Measurements from ENCODE around the gene NEDD9.

The NEDD9 gene

DNA sequence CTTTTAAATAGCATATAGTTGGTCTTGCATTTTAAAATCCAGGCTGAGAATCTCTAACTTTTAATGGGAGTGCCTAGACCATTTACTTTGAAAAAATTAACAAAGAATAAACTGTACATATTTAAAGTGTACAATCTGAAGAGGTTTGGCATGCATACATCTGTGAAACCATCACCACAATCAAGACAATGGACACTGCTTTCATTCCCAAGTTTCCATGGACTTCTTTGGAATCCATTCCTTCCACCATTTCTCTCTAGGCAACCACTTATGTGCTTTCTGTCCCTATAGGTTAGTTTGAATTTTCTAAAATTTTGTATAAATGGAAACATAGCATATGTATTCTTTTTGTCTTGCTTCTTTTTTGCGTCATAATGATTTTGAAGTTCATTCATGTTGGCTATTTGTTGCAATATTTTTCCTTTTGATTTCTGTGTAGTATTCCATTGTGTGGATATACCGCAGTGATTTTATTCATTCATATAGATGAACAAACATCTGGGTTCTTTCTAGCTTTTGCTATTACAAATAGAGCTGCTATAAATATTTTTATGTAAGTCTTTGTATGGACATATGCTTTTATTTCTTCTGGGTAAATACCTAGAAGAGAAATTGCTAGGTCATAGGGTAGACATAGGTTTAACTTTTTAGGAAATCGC lies 50.9 kb downstream of the NEDD9 start:
- no peak for DNase-seq (ENCODE audit: low read depth in 2 of 3, low spot score in 1 of 3)

DNA sequence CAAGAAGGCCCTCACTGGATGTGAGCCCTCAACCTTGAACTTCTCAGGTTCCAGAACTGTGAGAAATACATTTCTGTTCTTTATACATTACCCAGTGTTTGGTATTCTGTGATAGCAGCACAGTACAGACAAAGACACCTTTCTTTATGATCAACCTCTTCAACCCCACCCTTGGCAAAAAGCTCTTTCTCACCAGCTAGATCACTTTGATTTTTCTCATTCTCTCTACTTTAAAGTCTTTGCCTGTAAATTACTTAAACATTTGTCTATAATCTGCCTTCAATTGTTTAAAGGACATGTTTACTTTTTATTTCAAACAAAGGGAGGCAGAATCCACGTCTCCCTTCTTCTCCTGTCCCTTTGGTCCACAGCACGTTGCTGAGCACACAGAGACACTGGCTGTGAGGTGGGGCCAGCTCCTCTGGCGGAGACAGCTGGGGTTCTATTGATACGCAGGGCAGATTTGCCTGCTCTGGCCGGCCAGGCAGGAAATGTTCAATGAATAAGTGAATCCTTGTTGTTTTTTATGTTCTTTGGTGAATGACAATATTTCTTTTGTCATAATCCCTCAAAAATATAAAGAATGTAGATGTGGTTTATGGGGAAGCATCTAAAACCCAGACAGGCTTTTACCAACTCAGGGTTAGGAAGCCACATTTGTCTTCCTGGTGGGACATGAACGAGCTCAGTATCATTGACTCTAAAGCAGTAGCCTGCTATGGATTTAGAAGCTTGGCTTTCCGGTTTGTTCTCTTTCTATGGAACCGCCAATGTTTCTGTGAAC lies 52.9 kb downstream of the NEDD9 start:
- DNase-seq (ENCODE audit: low read depth in 2 of 3, low spot score in 1 of 3) = no peak

DNA sequence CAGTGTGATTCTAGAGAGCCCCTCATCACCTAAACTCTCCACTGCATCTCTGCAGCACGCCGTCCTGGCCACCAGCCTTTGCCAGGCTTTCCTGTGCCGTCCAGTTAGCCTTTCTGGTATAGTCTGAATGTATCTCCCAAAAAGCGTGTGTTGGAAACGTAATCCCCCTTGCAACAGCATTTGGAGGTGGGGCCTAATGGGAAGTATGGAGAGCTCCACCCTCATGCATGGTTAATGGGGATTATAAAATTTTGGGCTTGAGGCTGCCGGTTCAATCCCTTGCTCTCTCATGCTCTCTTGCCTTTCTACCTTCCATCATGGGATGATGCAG lies 53.4 kb downstream of the NEDD9 start:
- DNase-seq (ENCODE audit: low read depth in 2 of 3, low spot score in 1 of 3) = no peak

DNA sequence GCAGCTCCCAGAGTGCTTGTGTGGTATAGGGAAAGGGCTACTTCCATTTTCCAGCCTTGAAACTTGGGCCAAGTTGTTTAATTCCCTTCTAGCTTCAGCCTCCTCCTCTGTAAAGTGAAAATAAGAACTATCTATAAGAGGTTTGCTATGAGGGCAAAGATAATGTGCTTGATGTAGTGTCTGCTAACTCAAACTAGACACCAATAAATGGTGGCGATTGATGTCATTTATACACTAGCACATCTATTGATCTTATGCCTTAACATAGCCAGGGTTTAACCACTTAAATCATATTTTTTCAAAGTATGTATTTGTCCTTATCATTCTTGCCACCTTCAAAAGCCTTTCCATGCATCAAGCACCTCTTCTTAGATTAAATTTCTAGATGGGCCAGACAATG lies 55.2 kb downstream of the NEDD9 start:
- DNase-seq (ENCODE audit: low read depth in 2 of 3, low spot score in 1 of 3) = no peak

DNA sequence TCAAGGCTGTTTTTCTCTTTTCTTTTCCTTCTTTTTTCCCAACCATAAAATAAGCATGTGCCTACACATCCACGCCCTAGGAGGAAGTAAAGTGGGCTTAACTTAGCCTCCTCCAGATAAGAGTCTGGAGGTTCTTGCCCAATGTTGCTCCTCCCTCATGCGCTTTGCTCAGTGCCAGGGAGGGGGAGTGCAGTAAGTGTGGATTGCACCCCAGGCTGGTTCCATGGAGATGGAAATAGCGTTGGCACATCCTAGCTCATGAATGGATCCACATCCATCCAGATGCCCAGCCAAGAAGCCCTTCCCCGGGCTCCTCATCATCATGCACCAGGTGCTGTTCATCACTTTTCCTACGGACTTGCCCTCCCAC lies 58.2 kb downstream of the NEDD9 start:
- DNase-seq (ENCODE audit: low read depth in 2 of 3, low spot score in 1 of 3) = no peak

DNA sequence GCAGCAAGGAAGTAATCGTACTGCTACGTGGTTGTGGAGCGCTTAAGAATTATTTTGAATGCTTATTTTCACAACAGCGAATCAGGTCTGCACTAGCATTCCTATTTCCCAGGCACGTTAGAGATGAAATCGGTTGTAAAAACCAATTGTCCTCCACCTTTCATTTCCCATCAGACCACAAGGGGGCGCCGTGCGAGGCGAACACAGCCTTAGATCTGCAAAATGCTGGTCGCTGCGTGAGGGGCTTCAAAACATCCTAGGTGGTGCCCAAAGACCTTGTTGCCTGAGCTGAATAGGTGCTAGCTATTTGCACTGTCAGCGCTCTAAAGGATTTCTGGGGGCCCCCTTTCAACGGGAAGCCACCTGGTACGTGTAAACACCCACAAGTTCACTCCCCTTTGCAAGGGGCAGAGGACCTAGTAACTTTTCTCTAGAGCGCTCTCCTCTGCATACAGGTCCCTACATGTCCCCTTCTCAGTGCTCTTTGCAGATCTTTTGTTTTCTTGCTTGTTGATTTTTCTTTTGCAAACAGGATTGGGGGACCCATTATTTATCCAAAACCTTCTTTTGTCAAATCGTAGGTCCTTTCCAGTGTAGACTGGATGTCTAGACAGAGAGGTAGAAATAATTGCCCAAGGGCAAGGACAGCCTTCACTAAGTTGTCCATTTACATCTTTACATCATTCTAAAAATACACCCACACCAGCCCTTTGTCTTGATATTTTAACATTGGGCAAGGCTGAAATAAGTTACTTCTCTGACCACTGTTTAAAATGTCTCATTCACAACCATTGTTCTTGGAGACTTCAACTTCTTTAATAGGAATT lies 59.8 kb downstream of the NEDD9 start:
- DNase-seq (ENCODE audit: low read depth in 2 of 3, low spot score in 1 of 3) = peak; percentile 48 to 73 (median 65)

DNA sequence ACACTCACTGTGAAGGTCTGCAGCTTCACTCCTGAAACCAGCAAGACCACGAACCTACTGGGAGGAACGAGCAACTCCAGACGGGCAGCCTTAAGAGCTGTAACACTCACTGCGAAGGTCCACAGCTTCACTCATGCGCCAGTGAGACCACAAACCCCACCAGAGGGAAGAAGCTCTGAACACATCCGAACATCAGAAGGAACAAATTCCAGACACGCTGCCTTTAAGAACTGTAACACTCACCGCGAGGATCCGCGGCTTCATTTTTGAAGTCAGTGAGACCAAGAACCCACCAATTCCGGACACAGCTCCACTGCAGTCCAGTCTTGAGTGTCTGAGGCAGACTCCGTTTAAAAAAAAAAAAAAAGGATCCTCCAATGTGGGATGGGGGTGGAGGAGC lies 60.5 kb downstream of the NEDD9 start:
- DNase-seq (ENCODE audit: low read depth in 2 of 3, low spot score in 1 of 3) = no peak

DNA sequence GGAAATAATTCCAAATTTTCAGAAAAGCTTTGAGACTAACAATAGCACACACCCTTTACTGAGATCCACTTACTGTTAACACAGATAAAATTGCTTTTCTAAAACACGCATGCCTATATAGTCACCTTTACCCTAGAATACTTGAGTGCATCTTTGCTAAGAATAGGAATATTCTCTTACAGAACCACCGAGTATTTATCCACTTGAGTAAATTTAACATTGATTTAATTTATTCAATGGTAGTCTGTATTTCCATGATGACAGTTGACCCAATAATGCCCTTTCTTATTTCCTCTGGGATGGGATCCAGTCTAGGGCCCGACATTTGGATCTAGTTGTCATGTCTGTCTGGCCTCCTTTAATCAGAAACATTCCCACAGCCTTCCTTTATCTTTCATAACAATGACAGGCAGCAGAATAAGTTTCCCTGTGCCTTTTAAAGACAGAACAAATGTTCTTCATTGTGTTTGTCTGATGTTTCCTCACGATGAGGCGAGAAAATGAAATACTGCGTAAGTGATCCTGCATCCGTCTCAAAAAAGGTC lies 64.3 kb downstream of the NEDD9 start:
- no peak for DNase-seq (ENCODE audit: low read depth in 2 of 3, low spot score in 1 of 3)

DNA sequence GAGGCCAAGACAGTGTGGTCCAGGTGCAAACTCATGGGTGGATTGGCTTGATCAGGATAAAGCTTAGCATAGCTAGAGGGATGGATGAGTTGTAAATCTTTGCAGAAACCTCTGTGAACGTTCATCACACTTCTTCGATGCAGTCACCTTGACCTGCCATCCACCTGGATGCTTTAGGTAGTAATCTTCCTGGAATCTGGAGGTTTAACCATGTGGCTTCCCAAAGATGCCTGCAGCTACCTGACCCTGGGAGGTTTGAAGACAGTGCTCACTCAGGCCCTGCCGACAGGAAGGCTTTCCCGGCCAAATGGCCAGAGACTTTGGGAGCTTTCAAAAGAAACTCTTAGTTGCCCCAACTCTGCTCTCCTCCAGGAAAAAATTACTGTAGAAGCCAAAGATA lies 65.5 kb downstream of the NEDD9 start:
- DNase-seq (ENCODE audit: low read depth in 2 of 3, low spot score in 1 of 3) = no peak

DNA sequence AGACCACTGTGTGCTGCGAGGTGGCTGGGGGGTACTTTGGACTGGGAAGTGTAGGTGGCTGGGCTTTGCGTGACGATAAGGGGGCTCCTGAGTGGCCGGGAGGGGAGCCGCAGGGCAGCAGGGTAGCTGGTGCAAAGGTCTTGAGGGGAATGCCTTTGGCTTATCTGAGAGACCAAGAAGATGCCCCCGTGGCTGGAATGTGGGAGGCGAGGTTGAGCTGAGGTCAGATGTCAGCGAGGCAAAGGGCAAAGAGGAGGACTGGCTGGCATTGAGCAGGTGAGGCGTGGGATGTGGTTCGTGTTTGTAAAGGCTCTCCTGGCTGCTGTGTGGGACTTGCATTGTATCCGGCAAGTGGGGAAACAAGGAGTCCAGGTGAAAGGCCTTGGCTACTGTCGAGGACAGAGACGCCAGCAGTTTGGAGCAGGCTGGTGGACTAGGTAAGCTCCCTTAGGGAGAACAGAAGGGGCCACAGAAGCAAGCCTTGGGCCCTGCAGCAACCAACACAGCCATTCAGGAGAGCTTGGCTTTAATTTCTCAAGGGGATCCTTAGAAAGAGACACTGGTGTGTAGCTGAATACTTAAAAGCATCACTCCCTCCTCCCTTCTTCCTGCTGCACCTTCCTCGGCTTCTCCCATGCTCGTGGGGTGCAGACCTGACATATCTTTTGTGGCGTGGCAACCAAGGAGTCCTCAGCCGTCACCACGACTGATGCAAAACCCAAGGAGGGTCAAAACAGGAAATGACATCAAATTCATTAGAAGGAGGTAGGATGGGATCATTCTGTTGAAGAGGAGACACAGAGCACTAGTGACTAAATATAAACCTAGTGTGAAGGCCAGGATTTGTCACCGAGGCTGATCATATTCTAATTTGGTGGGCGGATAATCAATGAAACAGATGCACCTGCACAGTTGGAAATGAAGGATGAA lies 67.5 kb downstream of the NEDD9 start:
- no peak for DNase-seq (ENCODE audit: low read depth in 2 of 3, low spot score in 1 of 3)

DNA sequence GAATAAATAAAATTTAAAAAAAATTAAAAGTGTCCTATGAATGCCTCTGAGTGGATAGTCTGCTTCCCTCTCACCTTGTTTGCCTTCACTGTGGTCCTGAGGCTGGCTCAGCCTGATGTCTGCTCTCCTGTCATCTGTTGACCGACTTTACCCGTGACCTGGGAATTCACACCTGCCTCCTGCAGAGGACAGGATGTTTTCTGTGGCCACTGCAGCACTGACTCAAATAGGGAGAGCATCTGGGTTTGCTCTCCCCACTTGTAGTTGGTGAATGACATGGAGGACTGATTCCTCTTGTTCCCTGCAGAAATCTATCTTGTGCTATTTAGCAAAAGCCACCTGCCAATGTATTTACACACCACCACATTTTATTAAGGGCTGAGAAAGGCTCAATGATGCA lies 68.5 kb downstream of the NEDD9 start:
- DNase-seq (ENCODE audit: low read depth in 2 of 3, low spot score in 1 of 3) = no peak

DNA sequence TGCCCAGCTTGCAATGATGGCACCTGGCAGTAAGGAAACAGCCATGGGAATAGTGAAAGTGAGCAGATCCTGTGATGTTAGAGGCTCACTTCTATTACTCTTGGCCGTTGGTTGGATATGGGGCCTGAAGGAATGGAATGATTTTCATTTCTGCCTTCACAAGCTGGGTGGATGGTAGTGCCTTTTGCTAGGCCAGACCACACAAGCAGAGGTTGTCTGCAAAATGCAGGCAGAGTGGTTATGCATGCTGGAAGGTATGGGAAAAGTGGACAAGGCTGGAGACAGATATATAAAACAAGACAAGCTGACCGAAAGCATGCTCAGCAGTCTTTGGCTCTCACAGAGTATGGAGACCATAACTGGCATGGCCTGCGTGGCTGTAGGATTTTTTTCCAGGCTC lies 70.2 kb downstream of the NEDD9 start:
- no peak for DNase-seq (ENCODE audit: low read depth in 2 of 3, low spot score in 1 of 3)

DNA sequence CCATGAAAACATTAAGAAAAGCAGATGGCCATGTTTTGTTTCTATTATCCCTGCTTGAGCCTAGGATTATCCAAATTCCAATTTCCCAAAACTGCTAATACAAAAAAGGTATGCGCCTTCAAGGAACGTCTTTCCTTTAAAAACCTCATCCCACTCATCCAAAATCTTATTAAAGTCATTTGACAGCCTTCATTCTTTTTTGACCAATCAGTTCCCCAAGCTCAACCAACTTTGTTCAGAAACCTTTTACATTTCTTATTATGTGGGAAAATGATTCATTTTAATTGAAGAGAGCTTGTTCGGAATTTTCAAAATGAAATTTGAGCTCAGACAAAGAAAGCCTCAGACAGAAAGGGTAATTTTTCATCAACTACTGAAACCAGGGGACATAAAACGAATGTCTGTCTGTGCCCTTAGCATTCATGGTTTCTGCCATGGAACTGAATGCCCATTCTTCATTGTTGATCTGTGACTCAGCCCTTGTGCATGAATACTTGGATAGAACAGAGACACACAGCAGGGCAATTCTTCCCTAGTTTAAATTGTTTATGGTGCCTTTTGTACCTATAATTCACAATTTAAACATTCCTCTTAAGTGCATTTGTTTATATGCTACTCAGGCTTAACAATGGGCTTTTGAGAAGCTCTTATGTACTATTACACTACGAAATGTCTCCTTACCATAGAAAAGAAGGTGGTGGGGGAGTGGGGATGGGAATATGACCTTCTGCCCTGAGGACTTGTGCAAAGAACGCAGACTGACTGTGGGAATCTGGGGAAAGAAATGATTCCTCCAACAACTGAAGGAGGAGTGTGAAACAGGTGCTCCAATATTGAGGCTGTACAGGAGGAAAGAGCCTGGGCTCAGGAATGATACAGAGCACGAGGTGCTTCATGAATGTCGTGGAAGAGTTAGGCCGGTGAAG lies 71.2 kb downstream of the NEDD9 start:
- no peak for DNase-seq (ENCODE audit: low read depth in 2 of 3, low spot score in 1 of 3)

DNA sequence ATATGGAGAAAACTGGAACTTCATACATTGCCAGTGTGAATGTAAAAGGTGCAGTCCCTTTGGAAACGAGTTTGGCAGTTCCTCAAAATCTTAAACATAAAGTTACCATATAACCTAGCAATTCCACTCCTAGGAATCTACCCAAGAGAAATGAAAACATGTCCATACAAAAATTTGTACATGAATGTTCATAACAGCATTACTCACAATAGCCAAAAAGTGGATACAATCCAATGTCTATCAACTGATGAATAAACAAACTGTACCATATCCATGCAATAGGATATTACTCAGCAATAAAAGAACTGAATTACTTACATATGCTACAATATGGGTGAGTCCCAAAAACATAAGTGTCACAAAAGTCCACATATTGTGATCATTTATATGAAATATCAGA lies 72.3 kb downstream of the NEDD9 start:
- DNase-seq (ENCODE audit: low read depth in 2 of 3, low spot score in 1 of 3) = no peak

DNA sequence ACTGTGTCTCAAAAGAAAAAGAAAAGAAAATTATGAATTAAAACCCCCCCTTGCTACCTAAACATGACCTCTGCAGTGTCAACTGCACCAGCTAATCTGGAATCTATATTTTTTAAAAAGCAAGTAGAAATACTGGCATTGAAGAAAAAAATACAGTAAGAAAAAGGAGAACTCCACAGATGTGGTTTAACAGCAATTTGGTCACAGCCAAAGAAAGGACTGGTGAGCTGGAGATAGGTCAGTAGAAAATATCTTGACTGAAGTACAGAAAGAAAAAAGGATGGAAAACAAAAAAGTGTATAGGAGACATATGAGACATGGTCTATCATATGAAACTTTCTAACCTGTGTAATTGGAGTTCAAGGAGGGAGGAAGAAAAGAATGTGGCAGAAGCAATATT lies 76.9 kb downstream of the NEDD9 start:
- DNase-seq (ENCODE audit: low read depth in 2 of 3, low spot score in 1 of 3) = no peak

DNA sequence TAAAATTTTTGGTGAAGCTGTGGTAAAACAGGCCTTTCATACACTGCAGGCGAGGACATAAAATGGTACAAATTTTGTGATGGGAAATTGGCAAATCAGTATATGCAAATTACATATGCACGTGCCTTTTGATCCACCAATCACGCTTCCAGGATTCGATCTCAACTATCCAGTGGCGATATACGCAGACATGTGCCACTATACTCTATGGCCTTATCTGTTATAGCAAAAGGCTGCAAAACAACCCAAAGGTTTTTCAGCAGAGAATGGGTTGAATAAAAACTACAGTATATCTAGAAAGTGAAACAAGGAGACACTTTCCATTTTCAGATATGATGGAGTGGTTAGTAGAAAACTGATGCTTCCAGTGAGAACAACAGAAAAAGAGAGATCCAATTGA lies 79.0 kb downstream of the NEDD9 start:
- DNase-seq (ENCODE audit: low read depth in 2 of 3, low spot score in 1 of 3) = no peak

DNA sequence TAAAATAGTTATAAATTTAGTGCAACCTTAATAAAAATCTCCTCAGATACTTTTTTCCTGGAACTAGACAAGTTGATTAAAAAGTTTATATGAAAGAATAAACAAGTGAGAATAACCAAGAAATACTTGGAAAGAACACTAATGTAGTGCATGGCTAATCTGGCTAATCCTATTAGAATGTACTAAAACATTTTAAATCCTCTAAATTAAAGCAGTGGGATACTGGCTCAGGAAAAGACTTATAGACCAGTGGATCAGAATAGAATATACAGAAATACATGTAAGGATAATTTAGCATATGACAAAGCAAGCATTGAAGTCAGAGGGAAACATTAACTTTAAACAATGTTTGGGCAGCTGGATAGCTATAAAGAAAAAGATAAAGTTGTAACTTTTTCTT lies 79.9 kb downstream of the NEDD9 start:
- no peak for DNase-seq (ENCODE audit: low read depth in 2 of 3, low spot score in 1 of 3)

DNA sequence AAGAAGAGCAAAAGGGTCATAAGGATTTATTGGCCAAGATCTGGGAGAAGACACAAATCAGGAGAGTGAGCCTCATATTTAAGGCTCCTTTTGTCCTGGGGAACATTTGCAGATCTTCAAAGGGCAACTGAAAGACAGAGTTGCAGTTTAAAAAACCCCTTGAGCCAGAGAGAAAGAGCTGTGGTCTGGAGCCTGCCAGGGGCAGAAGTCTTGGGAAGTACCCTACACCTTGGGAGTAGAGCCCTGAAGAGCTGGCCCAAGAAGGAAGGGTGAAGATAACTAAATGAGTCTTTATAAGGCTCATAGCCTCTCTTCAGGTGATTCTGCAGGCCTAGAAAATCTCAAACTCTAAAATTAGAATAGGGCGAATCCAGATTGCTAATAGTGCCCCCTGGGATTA lies 81.0 kb downstream of the NEDD9 start:
- DNase-seq (ENCODE audit: low read depth in 2 of 3, low spot score in 1 of 3) = no peak

DNA sequence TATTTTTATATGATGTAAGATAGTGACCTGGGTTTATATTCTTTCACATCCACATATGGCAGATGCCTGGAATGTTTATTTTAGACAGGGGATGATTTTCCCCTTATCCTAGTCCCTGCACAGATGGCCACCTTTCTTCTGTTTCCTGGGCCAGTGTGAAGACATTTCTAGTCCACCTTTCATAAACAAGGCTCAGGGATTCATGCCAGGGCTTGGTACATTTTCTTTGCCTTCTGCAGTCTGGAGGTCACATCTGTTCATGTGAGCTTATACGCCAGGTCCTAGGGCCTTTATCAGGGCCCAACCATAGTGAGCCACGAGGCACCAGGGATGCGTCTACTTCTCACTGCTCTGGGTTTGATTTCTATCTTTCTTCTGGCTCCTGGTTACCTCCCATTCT lies 82.9 kb downstream of the NEDD9 start:
- DNase-seq (ENCODE audit: low read depth in 2 of 3, low spot score in 1 of 3) = no peak
